H1 (cell line): ENCODE results near the gene TMEM108. TPM values are rescaled to one million over a fixed set of nuclear protein-coding genes. Genes with fewer than 3 reads are reported as not detected.

Experiments
- JUND ChIP-seq: IDR thresholded peaks from 2 replicates; pipeline ENCODE4 v1.6.1; 2011; ENCODE audit warnings: mild to moderate bottlenecking, improper control_type of control experiment, low read length
- KDM4A ChIP-seq: IDR thresholded peaks from one replicate; pipeline ENCODE4 v1.7.1; 2012; ENCODE audit warnings: low read depth, mild to moderate bottlenecking, moderate library complexity, low read length, inconsistent platforms; ENCODE audit not compliant: severe bottlenecking
- RAD21 ChIP-seq, 2 experiments: IDR thresholded peaks in 1 of 2; conservative IDR thresholded peaks in 1 of 2; 2 replicates each; pipeline ENCODE4 v1.6.1; 2011; ENCODE audit warnings: low read depth in 2 of 2, low read length in 2 of 2, improper control_type of control experiment in 1 of 2, inconsistent platforms in 1 of 2, mild to moderate bottlenecking in 1 of 2, moderate library complexity in 1 of 2
- polyA plus RNA-seq, 7 experiments: library from polyadenylated mRNA; depleted of rRNA in 3 of 7; stranded (reverse) in 5 of 7; unstranded in 2 of 7; fragments of >200 nt in 5 of 7; fragments of 200-250 nt in 2 of 7; gene quantifications; 1 replicate in 5 of 7; 2 replicates in 1 of 7; 4 replicates in 1 of 7; pipeline versions ENCODE4 v1.2.1 to v1.2.3, GENCODE V29; 2011 to 2013; ENCODE audit warnings: missing spikeins in 2 of 7, mixed read lengths in 2 of 7
- total RNA-seq: library from RNA; stranded (reverse); fragmentation: NEBNext Ultra II Directional; extraction: Animal tissue kit (Norgen Biotek cat#: 25700); gene quantifications from 2 replicates; pipeline ENCODE4 v1.2.1, GENCODE V29; 2021

TMEM108 gene
- total and polyA plus RNA-seq, 2 of the 8 experiments (the other 6 are each of a cell fraction or from before 2014, with no cell fraction given), result 14.3 to 16.2 TPM

- TF ChIP-seq RAD21 (IDR thresholded peaks at IDR 0.05 in 1 of 2, conservative IDR thresholded peaks at IDR 0.05 in 1 of 2; ENCODE audit: low read depth in 2 of 2, low read length in 2 of 2) (0 out of 4 replicates have a peak, but pooled peaks of 1 of the 2 experiments have one; percentile 0), JUND (no peak), KDM4A (peak; percentile 60)
- TF ChIP-seq, all 59 proteins: peak for 8
These were observed 662 bp downstream of the TMEM108 start (continued) for GRCh38 chr3:133038731-133039375.
